Caco-2 (cell line): ENCODE measurements around the gene HECTD1. TPM values are rescaled to one million over a fixed set of nuclear protein-coding genes. Genes with fewer than 3 reads are reported as not detected.
A peak's percentile ranks its signal among the peaks of the same experiment; 100 is the strongest.

Source experiments
- Bru-seq: library from RNA; stranded (reverse); fragments of 400-500 nt; gene quantifications from one replicate; lab custom pipeline; 2021; lab: Mats Ljungman, UMichigan
- BruChase-seq, 2 experiments: library from RNA; stranded (reverse); fragments of 400-500 nt; gene quantifications; one replicate each; lab custom pipeline; 2021; lab: Mats Ljungman, UMichigan
- BruUV-seq: library from RNA; stranded (reverse); fragments of 400-500 nt; replicated peaks from 2 replicates; lab custom pipeline; 2021; lab: Mats Ljungman, UMichigan
- CTCF ChIA-PET: fragments of 300-600 bp; sonication (Branson Sonifier 250); formaldehyde crosslinking; loops from one replicate; lab custom pipeline; 2022; ENCODE audit warnings: antibody characterized with exemption; lab: Charles Lee
- POLR2A ChIA-PET: fragments of 300-600 bp; sonication (Branson Sonifier 250); formaldehyde crosslinking; loops from one replicate; lab custom pipeline; 2022; ENCODE audit warnings: antibody characterized with exemption; lab: Charles Lee
- DNase-seq, 2 experiments: peaks; one replicate each; pipeline versions ENCODE4 v3.0.0 to v3.0.0-alpha.2; 2020 to 2022
- H3K27me3 ChIP-seq: replicated peaks from 2 replicates; pipeline ENCODE4 v1.6.0; 2011; ENCODE audit warnings: low read length; ENCODE audit not compliant: control insufficient read depth, insufficient read depth
- H3K36me3 ChIP-seq: 2 replicates; pipeline ENCODE4 v1.5.1; 2011; ENCODE audit warnings: low read length; ENCODE audit not compliant: control insufficient read depth, insufficient read depth
- H3K4me1 ChIP-seq: fragments of 250-450 bp; sonication (Bioruptor Pico); 2 replicates; pipeline ENCODE4 v1.5.1; 2020; ENCODE audit warnings: mild to moderate bottlenecking
- H3K4me3 ChIP-seq: 2 replicates; pipeline ENCODE4 v1.5.1; 2011; ENCODE audit warnings: low read depth, mild to moderate bottlenecking, control low read depth, low read length
- H3K9me3 ChIP-seq: fragments of 250-450 bp; sonication (Bioruptor Pico); 2 replicates; pipeline ENCODE4 v1.5.1; 2020; ENCODE audit warnings: mild to moderate bottlenecking, moderate library complexity
- H3K27ac Mint-ChIP-seq: one replicate; pipeline ENCODE4 v1.8.0; 2022; ENCODE audit warnings: mixed read lengths; ENCODE audit not compliant: unreplicated experiment
- H3K27me3 Mint-ChIP-seq: one replicate; pipeline ENCODE4 v1.8.0; 2022; ENCODE audit warnings: mixed read lengths; ENCODE audit not compliant: insufficient read depth, unreplicated experiment
- H3K36me3 Mint-ChIP-seq: one replicate; pipeline ENCODE4 v1.8.0; 2022; ENCODE audit warnings: mild to moderate bottlenecking, mixed read lengths; ENCODE audit not compliant: insufficient read depth, unreplicated experiment
- H3K4me1 Mint-ChIP-seq: one replicate; pipeline ENCODE4 v1.8.0; 2022; ENCODE audit warnings: low read depth, mixed read lengths; ENCODE audit not compliant: unreplicated experiment
- H3K4me3 Mint-ChIP-seq: one replicate; pipeline ENCODE4 v1.8.0; 2022; ENCODE audit warnings: mild to moderate bottlenecking, moderate library complexity, mixed read lengths; ENCODE audit not compliant: unreplicated experiment
- H3K9me3 Mint-ChIP-seq: one replicate; pipeline ENCODE4 v1.8.0; 2022; ENCODE audit warnings: mixed read lengths; ENCODE audit not compliant: unreplicated experiment
- intact Hi-C: fragments of 100-400 bp; cut with micrococcal nuclease; formaldehyde crosslinking; loops from one replicate; pipeline ENCODE4 v1.10.0; 2022; ENCODE audit not compliant: unreplicated experiment
- long read RNA-seq: library from polyadenylated mRNA; stranded (forward); transcript quantifications from one replicate; pipeline ENCODE4 v2.0.0, GENCODE V29; 2022
- total RNA-seq: library from RNA; stranded (reverse); gene quantifications from 2 replicates; pipeline ENCODE4 v1.2.3, GENCODE V29; 2022
- TF ChIP-seq, protein P1 (sequence below), 2 experiments: fragments of 200-600 bp in 1 of 2; IDR thresholded peaks; 1 replicate in 1 of 2; 2 replicates in 1 of 2; pipeline versions ENCODE4 v1.5.1 to v1.8.0; 2011 to 2022; ENCODE audit warnings: antibody characterized with exemption in 1 of 2, control low read depth in 1 of 2, inconsistent platforms in 1 of 2, low read depth in 1 of 2, low read length in 1 of 2, mild to moderate bottlenecking in 1 of 2, moderate library complexity in 1 of 2; ENCODE audit not compliant: insufficient read depth in 1 of 2, severe bottlenecking in 1 of 2, unreplicated experiment in 1 of 2

HECTD1 gene
- 146 and 147 TPM in 2 replicates for total RNA-seq
- percentile 92 among the genes with signal in this experiment for Bru-seq, nascent RNA
- percentile 92 among the genes with signal in this experiment for BruChase-seq, experiment 1, labeled RNA remaining after a 2-hour chase
- percentile 94 among the genes with signal in this experiment for BruChase-seq, experiment 2, labeled RNA remaining after a 6-hour chase
- long read RNA-seq, full-length matches to known transcripts = 1 of 26 reads
- long read RNA-seq, partial matches to known transcripts = 17 of 26 reads
- long read RNA-seq, other reads (novel, unspliced or antisense) = 8 of 26 reads

DNA sequence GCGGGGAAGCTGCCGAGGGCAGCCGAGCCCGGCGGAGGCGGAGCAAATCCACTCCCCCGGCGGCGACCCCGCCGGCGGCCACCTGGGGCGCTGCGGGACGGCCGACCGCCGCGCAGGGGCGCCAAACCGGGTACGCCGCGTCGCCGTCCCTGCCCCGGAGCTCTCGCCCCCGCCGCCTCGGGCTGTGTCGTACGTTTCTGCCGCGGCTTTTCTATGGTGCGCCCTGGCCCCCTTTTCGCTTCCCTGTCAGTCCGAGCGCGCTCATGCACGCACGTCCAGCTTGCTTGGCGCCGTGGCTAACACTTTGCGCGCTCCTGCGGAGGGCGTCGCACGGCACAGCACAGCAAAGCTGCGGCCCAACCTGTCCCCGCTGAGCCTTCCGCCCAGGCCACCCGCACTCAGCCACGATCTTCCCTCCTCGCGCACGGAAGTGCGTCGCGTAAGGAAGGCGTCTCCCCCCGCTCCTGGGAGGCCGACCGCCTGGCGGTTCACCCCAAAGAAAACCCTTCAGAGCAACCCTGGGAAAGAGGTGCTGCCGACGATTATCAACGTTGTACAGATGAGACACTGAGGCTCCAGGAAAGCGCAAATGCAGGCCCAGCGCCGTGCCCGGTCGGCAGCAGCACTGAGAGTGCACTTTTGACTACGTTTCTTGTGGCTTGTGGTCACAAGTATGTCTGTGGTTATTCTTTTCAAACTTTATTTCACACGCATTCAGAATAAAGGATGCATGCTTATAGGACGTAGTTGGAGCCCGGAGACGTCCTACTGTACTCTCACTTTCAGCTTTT lies at the start of gene HECTD1:
TSS of gene HECTD1 (minus strand) at position 39 of the 791 bp plus-strand sequence. CDS start 1,857 bp downstream, outside the sequence.
- H3K4me3 ChIP-seq = peak within 1 kb of the TSS; percentile 91
- CTCF ChIA-PET = interaction anchor here (0.6 to 2.2 kb wide), 19 partner anchors 9 to 224 kb away, joined by 3 to 11 read pairs (median 3); partner anchors contain the start of gene HEATR5A
- no peaks in the 10 kb centered on the region for H3K9me3 Mint-ChIP-seq
- TF ChIP-seq, protein P1, sequence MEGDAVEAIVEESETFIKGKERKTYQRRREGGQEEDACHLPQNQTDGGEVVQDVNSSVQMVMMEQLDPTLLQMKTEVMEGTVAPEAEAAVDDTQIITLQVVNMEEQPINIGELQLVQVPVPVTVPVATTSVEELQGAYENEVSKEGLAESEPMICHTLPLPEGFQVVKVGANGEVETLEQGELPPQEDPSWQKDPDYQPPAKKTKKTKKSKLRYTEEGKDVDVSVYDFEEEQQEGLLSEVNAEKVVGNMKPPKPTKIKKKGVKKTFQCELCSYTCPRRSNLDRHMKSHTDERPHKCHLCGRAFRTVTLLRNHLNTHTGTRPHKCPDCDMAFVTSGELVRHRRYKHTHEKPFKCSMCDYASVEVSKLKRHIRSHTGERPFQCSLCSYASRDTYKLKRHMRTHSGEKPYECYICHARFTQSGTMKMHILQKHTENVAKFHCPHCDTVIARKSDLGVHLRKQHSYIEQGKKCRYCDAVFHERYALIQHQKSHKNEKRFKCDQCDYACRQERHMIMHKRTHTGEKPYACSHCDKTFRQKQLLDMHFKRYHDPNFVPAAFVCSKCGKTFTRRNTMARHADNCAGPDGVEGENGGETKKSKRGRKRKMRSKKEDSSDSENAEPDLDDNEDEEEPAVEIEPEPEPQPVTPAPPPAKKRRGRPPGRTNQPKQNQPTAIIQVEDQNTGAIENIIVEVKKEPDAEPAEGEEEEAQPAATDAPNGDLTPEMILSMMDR (IDR thresholded peaks at IDR 0.05; ENCODE audit: insufficient read depth in 1 of 2, low read depth in 1 of 2, low read length in 1 of 2, severe bottlenecking in 1 of 2, unreplicated experiment in 1 of 2) = peak; percentile 42 to 79
- DNase-seq = peak; percentile 90 to 95
- peaks cover 33% of the 10 kb centered on the region for H3K36me3 Mint-ChIP-seq
- no peaks in the 10 kb centered on the region for H3K9me3 ChIP-seq
- H3K4me1 Mint-ChIP-seq = peaks cover 17% of the 10 kb centered on the region
- H3K4me1 ChIP-seq = peaks cover 17% of the 10 kb centered on the region
- intact Hi-C loops = loop anchor here (1.0 to 5.0 kb wide), 6 partner anchors 21 to 148 kb away; no protein-coding TSS in a partner anchor
- no peaks in the 10 kb centered on the region for H3K27me3 ChIP-seq
- no peaks in the 10 kb centered on the region for H3K36me3 ChIP-seq
- BruUV-seq = TSS peak; percentile 75
- H3K4me3 Mint-ChIP-seq = peak within 1 kb of the TSS; percentile 84
- H3K27me3 Mint-ChIP-seq = no peaks in the 10 kb centered on the region
- H3K27ac Mint-ChIP-seq = peak within 1 kb of the TSS; percentile 95
- POLR2A ChIA-PET = interaction anchor here (0.6 to 1.7 kb wide), 7 partner anchors 9 to 182 kb away, joined by 3 to 9 read pairs (median 4); partner anchors contain the start of gene STRN3

DNA sequence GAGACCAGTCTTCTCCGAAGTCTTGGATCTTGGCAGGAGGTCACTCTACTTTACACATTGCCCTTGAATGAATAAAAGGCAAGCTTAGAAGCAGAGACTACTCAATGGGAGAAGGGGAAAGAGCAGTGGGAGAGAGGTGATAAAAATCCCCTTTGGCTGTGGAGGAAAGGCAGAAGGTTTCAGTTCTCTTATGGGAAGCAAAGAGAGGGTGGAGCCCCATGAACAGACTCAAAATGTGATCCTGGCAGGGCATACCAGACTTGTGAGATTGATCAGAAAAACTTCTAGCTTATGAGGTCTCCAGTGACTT lies 49.6 kb upstream of the HECTD1 start:
- H3K4me1 Mint-ChIP-seq = peaks cover 8% of the 10 kb centered on the region
- no peaks in the 10 kb centered on the region for H3K36me3 Mint-ChIP-seq
- H3K36me3 ChIP-seq = peaks cover 1% of the 10 kb centered on the region
- CTCF ChIA-PET = no interaction called here
- peaks cover 27% of the 10 kb centered on the region for H3K4me1 ChIP-seq
- H3K4me3 ChIP-seq = no peak overlapping the region
- DNase-seq = no peak
- no peaks in the 10 kb centered on the region for H3K27me3 ChIP-seq
- no peak overlapping the region for H3K4me3 Mint-ChIP-seq
- TF ChIP-seq, protein P1 (IDR thresholded peaks at IDR 0.05; ENCODE audit: insufficient read depth in 1 of 2, low read depth in 1 of 2, low read length in 1 of 2, severe bottlenecking in 1 of 2, unreplicated experiment in 1 of 2) = no peak
- peak overlapping the region; percentile 11 for H3K27ac Mint-ChIP-seq
- POLR2A ChIA-PET = interaction anchor here (1.2 to 1.7 kb wide), 2 partner anchors 27 to 49 kb away, joined by 5 to 9 read pairs; partner anchors contain the start of gene HECTD1
- H3K27me3 Mint-ChIP-seq = no peaks in the 10 kb centered on the region
- H3K9me3 ChIP-seq = no peaks in the 10 kb centered on the region
- intact Hi-C loops = no loop called here
- no peaks in the 10 kb centered on the region for H3K9me3 Mint-ChIP-seq
- no TSS peak for BruUV-seq
